Body of pancreas (tissue), 4 donors: ENCODE data around the gene PAFAH2. TPM values are rescaled to one million over a fixed set of nuclear protein-coding genes. Genes with fewer than 3 reads are reported as not detected.

Experiments used
- ATAC-seq: fragments of 150-250 bp; one replicate; pipeline ENCODE4 v1.9.1; 2016
- DNase-seq, 4 donors: peaks; one replicate each; pipeline ENCODE4 v3.0.0-alpha.2; 2019
- H3K27ac ChIP-seq, 4 donors: fragments of 200-600 bp; sonication (generic); 1 replicate in 3 of 4; 2 replicates in 1 of 4; pipeline versions ENCODE4 v1.5.1 to v1.6.1; 2016 to 2019; ENCODE audit warnings: mild to moderate bottlenecking in 1 of 4, mixed read lengths in 1 of 4, moderate library complexity in 1 of 4
- H3K27me3 ChIP-seq, 2 donors: fragments of 200-600 bp; sonication (generic); one replicate each; pipeline ENCODE4 v1.6.0; 2016; ENCODE audit warnings: mild to moderate bottlenecking in 1 of 2
- H3K36me3 ChIP-seq, 2 donors: fragments of 200-600 bp; sonication (generic); replicated peaks in 1 of 2; 2 replicates each; pipeline ENCODE4 v1.5.1; 2016; ENCODE audit warnings: low read depth in 2 of 2; ENCODE audit not compliant: insufficient read depth in 1 of 2
- H3K4me1 ChIP-seq: fragments of 200-600 bp; sonication (generic); one replicate; pipeline ENCODE4 v1.6.0; 2016
- H3K4me3 ChIP-seq, 2 donors: fragments of 200-600 bp; sonication (generic); 1 replicate in 1 of 2; 2 replicates in 1 of 2; pipeline ENCODE4 v1.5.1; 2016 to 2019
- H3K9me3 ChIP-seq, 3 donors: fragments of 200-600 bp; sonication (generic); 1 replicate in 2 of 3; 2 replicates in 1 of 3; pipeline ENCODE4 v1.5.1; 2016
- CTCF ChIP-seq, 7 experiments: fragments of 450-650 bp in 4 of 7; fragments of 200-600 bp in 3 of 7; sonication (generic) in 3 of 7; IDR thresholded peaks; one replicate each; pipeline ENCODE4 v1.5.1; 2016 to 2019; ENCODE audit warnings: antibody characterized with exemption in 7 of 7
- POLR2A ChIP-seq, 3 donors: fragments of 450-650 bp; IDR thresholded peaks; one replicate each; pipeline ENCODE4 v1.6.1; 2016; ENCODE audit warnings: antibody characterized with exemption in 3 of 3, mild to moderate bottlenecking in 2 of 3
- WGBS, 2 donors: methylation state at CpG; one replicate each; pipeline ENCODE4 v1.1.5; 2017; 5-methylcytosine and 5-hydroxymethylcytosine counted together
- intact Hi-C: fragments of 100-400 bp; cut with DNase I; formaldehyde crosslinking; loops from one replicate; pipeline ENCODE4 v1.15.1; 2023
- total RNA-seq, 2 donors: library from RNA; depleted of rRNA; stranded (reverse); fragments of >200 nt; gene quantifications; one replicate each; pipeline ENCODE4 v1.1.0, GENCODE V29; 2016

The PAFAH2 gene
- total RNA-seq, 2 donors from 2014 or later = 14.8 to 46.4 TPM

- Histone ChIP-seq H3K27me3 (no peaks in the 10 kb centered on the region), H3K27ac (no peak overlapping the region), H3K4me3 (no peak overlapping the region), H3K4me1 (peaks cover 13% of the 10 kb centered on the region), H3K36me3 (no peaks in the 10 kb centered on the region), H3K9me3 (no peaks in the 10 kb centered on the region)
- TF ChIP-seq CTCF (IDR thresholded peaks at IDR 0.05) (no peak), POLR2A (IDR thresholded peaks at IDR 0.05) (no peak)
- intact Hi-C loops = loop anchor here (5.0 kb wide), 1 partner anchor 87 kb away; the partner anchor contains the start of gene STMN1
- 90 to 94% methylated on average over 3 of the region's 3 CpGs for WGBS, 2 donors
- DNase-seq (no peak), ATAC-seq (no peak)
These were observed 3.3 kb downstream of the PAFAH2 start for GRCh38 chr1:25994402-25995150.

GRCh38 chr1:25993197-25993951, 4.5 kb downstream of the PAFAH2 start:
- Histone ChIP-seq H3K4me3 (no peak overlapping the region), H3K36me3 (no peaks in the 10 kb centered on the region), H3K27me3 (no peaks in the 10 kb centered on the region), H3K9me3 (no peaks in the 10 kb centered on the region), H3K4me1 (peaks cover 9% of the 10 kb centered on the region), H3K27ac (no peak overlapping the region)
- intact Hi-C loops = no loop called here
- DNase-seq = no peak
- WGBS, 2 donors = 85 to 91% methylated on average over 8 of the region's 8 CpGs
- ATAC-seq = no peak
- no peak for TF ChIP-seq CTCF (IDR thresholded peaks at IDR 0.05)
- no peak for TF ChIP-seq POLR2A (IDR thresholded peaks at IDR 0.05)

GRCh38 chr1:25992689-25993171, 5.1 kb downstream of the PAFAH2 start:
- DNase-seq (no peak), ATAC-seq (no peak)
- 86 to 94% methylated on average over 9 of the region's 9 CpGs for WGBS, 2 donors
- Histone ChIP-seq H3K4me1 (peaks cover 8% of the 10 kb centered on the region), H3K27ac (no peak overlapping the region), H3K4me3 (no peak overlapping the region), H3K27me3 (no peaks in the 10 kb centered on the region), H3K9me3 (no peaks in the 10 kb centered on the region), H3K36me3 (no peaks in the 10 kb centered on the region)
- intact Hi-C loops = no loop called here
- TF ChIP-seq CTCF (IDR thresholded peaks at IDR 0.05) = no peak
- TF ChIP-seq POLR2A (IDR thresholded peaks at IDR 0.05) = no peak

- WGBS, 2 donors = 75 to 81% methylated on average over 5 of the region's 5 CpGs
- ATAC-seq (no peak), DNase-seq (no peak)
- H3K4me1 ChIP-seq = peaks cover 5% of the 10 kb centered on the region
- no peaks in the 10 kb centered on the region for H3K9me3 ChIP-seq
- intact Hi-C loops = no loop called here
- no peak for TF ChIP-seq CTCF (IDR thresholded peaks at IDR 0.05)
- no peak for TF ChIP-seq POLR2A (IDR thresholded peaks at IDR 0.05)
- H3K4me3 ChIP-seq = no peak overlapping the region
- no peak overlapping the region for H3K27ac ChIP-seq
- H3K36me3 ChIP-seq = no peaks in the 10 kb centered on the region
- H3K27me3 ChIP-seq = no peaks in the 10 kb centered on the region
These were observed 5.8 kb downstream of the PAFAH2 start for GRCh38 chr1:25991937-25992688.
